Measurements from ENCODE around the gene PREP.

GRCh38 chr6:105331927-105332326, 71.0 kb downstream of the PREP start:
- TF ChIP-seq, protein P1, sequence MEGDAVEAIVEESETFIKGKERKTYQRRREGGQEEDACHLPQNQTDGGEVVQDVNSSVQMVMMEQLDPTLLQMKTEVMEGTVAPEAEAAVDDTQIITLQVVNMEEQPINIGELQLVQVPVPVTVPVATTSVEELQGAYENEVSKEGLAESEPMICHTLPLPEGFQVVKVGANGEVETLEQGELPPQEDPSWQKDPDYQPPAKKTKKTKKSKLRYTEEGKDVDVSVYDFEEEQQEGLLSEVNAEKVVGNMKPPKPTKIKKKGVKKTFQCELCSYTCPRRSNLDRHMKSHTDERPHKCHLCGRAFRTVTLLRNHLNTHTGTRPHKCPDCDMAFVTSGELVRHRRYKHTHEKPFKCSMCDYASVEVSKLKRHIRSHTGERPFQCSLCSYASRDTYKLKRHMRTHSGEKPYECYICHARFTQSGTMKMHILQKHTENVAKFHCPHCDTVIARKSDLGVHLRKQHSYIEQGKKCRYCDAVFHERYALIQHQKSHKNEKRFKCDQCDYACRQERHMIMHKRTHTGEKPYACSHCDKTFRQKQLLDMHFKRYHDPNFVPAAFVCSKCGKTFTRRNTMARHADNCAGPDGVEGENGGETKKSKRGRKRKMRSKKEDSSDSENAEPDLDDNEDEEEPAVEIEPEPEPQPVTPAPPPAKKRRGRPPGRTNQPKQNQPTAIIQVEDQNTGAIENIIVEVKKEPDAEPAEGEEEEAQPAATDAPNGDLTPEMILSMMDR (IDR thresholded peaks at IDR 0.05; ENCODE audit: control extremely low read depth in 1 of 3, insufficient read depth in 1 of 3, low read depth in 1 of 3, low read length in 3 of 3) = no peak
- no peak for TF ChIP-seq CBX5 (IDR thresholded peaks at IDR 0.05; ENCODE audit: low read depth, low read length)
- TF ChIP-seq POLR2A (IDR thresholded peaks at IDR 0.05; ENCODE audit: control extremely low read depth in 1 of 2, low read depth in 2 of 2, low read length in 2 of 2) = no peak
- TF ChIP-seq CEBPB (IDR thresholded peaks at IDR 0.05; ENCODE audit: low read depth, low read length) = no peak
- TF ChIP-seq CHD1 (IDR thresholded peaks at IDR 0.05; ENCODE audit: low read depth, low read length) = no peak
- no peak for TF ChIP-seq BRCA1 (IDR thresholded peaks at IDR 0.05; ENCODE audit: low read depth, low read length)

Measured in H1 (cell line).